GM21717 (cell line): ENCODE data around the gene INO80B.
"Not testable (repeated sequence)": the region's sequence is repeated elsewhere in the genome, so short reads cannot be mapped to it uniquely, and the experiment has no call there.

Experiments used
- ATAC-seq: cut with Tn5 transposase; IDR thresholded peaks from one replicate; pipeline ENCODE4 v1.9.1; 2021; ENCODE audit warnings: mild to moderate bottlenecking, moderate library complexity; ENCODE audit not compliant: unreplicated experiment

INO80B gene

DNA sequence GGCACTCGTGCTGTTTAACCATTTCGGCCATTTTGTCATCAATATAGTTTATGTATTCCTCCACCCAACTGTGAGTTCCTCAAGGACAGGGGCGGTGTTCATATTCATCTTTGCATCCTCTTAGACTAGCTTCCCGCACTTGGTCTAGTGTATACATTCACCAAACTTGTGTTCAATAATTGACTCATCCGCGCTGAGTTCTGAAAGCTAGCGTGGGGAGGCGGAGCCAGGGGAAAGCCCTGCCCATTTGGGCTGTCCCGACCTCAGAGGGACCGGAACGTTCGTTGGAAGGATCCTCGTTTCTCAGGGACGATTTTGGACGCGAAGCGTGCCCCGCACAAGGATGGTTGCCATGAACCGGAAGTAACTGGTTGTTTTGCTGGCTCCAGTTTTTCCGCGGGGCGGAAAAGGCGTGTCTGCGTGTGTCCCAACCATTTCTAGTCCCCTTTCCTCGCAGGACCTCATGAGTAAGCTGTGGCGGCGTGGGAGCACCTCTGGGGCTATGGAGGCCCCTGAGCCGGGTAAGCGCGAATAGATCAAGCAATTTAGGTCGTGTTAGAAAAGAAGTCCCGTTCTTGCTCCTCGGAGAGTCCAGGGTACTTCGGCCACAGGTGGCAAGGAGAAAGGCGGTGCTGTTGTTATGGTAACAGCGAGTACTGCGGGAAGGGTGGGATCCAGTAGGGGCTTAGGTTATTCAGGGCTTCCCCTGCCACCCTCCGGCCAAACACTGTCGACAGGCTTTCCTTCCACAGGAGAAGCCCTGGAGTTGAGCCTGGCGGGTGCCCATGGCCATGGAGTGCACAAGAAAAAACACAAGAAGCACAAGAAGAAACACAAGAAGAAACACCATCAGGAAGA is at the start of gene INO80B:
TSS of gene INO80B (plus strand) at position 434 of the 858 bp plus-strand sequence. CDS start at position 464, 30 bp downstream.
- peak; percentile 35 for ATAC-seq

DNA sequence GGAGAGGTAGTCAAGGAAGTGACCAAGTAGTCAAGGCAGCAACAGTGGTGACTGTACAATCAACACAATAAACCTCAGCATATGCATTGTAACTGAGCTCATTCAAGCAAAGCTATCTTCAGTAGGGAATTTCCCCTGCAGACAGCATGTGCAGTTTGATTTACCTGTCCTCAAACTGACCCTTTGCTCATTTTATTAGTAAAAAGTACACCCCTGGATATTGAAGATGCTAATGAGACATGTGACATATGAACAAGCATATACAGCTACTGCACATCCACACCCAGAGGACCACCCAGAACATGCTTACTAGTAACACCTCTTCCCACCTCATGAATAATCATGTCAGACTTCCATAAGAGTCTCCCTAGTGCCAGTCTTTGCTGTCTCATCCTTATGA is 48.9 kb upstream of the INO80B start:
- ATAC-seq: no peak

DNA sequence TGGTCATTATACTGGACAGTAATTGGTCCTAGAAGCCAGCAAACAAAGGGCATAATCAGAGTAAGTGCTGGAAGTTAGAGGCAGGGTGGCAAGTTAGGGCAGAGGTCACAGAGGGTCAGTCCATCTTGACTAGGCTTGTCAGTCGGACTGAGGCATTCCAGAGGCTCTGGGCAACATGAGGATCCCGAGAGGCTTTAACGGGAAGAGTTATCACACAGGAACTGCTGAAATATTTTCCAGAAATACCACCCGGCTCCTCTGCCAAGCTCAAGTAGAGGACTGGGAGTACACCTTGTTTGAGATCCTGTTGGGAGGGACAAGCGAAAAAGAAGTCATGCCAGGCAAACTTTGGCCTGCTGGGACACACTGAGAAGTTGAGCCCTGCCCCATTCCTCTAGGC is 47.2 kb upstream of the INO80B start:
- no peak for ATAC-seq

DNA sequence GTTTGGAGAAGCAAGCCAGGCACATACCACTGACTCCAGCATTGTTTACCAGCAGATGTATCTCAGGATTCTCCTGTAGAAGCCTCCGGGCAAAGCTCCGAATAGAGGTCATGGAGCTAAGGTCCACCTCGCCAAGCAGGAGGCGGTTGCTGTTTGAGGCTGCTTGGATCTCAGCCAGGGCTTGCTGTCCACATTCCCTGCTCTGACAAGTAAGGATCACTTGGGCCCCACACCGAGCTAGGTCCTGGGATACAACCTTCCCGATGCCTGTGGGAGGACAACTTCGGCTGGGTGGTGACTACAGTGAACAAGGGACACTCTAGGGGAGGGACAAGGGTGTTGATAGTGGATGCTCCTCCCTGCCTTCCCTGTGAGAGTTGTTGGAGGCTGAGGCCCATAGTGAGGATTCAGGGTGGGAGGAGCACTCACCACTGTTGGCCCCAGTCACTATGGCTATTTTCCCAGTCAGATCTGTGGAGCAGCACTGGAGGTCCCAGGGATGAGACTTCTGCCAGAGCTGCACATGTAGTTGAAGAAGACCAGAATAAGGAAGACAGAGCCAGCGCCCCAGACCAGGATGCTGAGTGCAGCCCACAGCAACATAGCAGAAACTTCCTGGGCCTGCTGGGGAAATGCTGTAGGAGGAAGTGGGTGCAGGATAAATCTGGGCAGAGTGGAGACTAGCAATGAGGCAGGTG is 41.7 kb upstream of the INO80B start:
- ATAC-seq: no peak

DNA sequence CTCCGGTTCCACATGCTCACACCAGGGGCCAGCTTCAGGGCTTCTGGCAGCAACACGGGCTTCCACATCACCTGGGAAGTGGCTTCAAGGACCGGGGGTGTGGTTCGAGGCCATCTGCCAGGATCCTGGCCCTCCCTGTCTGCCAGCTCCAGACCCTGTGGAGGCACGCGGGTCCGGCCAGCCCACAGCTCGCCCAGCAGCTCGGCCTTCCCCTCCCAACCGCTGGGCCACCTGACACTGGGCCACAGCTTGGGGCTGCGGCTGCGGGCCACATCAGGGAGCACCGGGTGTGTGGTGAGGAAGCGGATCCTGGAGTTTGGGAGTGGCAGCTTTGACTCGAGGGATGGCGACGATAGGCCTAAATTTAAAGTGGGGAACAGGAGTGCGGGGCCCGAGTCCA is 40.4 kb upstream of the INO80B start:
- ATAC-seq: no peak

DNA sequence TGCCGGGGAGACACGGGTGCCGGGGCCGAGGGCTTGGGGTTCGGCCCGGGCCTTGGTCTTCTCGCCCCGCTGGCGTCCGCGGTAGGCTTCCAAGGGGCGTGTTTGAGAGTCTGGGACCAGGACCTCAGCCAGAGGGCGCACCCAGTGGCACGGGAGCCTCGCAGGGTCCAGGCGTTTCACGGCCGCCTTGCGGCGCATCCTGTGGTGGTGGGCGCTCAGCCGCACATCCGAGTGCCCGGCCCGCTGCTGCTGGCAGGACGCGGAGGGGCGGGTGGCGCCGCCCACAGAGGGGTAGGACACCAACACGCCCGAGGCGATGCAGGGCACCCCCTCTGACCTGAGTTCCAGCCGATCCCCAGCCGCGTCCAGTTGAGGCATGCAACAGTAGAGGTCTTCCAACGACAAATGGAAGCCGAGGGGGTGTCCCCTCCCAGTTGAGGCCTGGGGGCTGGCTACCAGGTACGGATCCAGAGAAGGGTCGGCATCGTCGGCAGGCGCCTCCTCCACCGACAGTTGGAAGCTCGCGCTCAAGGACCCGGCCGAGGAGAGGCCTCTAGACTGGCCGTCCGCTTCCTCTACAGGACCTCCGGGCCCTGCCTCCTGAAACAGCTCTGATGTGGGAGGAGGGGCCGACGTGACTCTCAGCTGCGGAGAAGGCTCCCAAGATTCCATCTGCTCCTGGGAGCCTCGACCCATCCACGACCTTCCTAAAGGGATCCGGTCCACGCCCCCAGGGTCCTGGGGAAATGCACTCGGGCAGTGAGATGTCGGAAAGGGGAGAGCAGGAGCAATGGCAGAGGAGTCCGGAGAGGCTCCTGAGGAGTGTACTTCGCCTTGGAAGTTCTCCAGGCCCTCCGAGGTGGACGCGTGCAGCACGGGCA is 39.8 kb upstream of the INO80B start:
- ATAC-seq: no peak

DNA sequence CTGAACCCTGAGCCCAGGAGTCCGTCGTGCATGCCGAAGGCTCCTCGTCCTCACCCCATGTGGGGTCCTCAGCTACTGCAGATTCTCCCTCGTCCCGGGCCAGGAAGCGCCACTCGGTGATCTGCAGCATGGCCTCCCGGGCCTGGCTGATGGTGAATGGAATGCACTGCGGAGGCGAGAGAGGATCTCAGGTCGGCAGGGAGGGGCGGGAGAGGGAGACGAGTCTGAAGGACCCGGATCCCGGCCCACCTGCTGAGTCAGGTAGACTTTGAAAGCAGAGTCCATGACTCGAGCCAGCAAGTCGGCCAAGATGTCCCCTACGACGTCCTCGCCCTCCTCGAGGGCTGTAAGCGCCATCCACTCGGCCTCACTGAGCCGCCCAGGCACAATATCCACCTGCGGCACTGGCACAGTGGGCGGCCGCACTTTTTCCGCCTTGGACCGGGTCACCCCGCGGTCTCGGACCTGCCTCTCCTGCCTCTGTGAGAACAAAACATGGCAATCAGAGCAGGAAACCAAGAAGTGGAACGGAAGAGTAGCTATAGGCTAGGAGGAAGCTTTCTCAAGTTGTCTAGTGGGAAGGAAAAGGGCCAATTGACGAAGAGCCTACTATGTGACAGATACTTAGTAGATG is 39.0 kb upstream of the INO80B start:
- ATAC-seq: no peak

DNA sequence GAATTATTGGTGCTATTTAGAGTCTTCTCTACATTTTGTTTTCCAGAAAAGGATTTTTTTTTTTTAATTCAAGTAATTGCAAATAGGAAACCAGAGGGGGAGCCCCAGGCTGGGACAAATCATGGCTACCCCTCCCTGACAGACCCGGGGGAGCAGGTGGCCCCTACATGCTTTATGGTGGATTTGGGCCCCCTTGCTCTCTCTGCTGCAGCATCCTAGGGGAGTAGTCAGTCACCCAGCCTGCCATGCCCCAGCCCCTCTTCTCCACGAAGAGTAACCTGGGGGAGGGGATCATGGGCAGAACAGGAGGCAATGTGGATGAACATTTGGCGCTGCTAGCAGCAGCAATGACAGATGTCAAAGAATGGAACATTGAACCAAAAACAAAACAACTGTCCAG is 38.1 kb upstream of the INO80B start:
- no peak for ATAC-seq

DNA sequence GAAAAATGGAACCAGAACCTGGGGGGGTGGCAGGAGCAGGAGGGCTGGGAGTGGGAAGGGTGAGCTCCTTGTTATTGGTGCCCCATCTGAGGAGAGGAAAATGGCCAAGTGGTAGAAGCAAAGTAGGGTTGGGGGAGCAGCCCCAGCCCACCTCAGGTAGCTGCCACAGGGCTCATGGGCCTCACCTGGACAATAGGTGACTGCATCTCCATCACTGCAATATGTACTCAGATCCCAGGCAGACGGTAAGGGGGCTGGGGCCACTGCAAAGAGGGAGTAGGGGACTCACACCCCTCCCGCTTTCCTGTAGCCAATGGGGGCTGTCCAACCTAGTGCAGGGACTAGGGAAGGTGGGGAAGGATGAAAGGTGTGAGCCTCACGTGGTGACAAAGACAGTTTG is 37.7 kb upstream of the INO80B start:
- ATAC-seq: no peak

DNA sequence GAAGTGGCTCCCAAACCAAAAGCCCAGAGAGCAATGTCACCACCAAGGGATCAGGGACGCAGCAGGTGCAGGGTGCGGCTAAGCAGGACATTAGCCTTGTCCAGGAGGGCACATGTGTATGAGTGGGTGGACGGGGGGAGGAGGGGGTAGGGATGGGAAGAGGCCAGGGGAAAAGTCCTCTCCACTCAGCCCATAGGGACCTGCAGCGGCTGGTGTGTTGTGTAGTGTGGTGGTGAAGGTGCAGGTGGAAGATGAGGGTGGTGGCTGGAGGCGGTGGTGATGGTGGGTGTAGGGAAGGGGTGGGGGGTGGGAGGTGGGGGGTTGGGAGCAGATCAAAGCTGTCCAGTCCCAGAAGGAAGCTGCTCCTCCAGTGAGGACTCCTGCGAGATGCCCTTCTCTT is 37.1 kb upstream of the INO80B start:
- ATAC-seq: no peak

DNA sequence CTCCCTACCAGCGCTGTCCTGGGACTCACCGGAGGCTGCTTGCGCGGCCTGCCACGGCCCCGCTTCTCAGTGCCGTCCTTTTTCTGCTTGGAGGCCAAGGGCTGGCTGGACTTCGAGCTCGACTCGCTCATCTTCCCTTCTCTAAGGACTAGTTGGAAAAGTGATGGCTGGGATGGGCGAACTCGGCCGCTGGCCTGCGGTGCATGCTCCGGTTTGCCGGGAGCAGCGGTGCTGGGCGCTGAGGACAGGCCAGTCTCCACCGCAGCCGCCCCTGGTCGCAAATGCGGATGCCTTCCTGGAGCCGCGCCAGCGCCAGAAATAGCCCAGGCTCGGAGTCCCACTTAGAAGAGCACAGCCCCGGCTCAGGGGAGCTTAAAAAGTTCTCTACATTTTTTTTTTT is 36.6 kb upstream of the INO80B start:
- ATAC-seq: no peak

DNA sequence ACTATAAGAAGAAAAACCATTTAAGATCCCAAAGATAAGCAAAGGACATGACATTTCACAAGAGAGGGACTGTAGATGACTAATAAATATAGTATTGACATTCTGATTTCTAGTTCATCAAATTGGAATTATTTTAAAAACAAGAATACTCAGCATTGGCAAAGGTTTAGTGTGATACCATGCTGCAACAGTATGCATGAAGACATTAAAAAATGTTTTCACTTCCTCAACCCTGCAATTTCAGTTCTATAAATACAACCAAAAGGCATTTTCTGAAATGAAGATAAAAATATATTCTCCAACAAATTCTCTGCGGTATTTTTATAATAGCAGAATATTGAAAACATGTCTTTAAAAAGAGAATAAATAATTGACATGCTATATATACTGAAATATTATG is 35.5 kb upstream of the INO80B start:
- ATAC-seq: no peak

DNA sequence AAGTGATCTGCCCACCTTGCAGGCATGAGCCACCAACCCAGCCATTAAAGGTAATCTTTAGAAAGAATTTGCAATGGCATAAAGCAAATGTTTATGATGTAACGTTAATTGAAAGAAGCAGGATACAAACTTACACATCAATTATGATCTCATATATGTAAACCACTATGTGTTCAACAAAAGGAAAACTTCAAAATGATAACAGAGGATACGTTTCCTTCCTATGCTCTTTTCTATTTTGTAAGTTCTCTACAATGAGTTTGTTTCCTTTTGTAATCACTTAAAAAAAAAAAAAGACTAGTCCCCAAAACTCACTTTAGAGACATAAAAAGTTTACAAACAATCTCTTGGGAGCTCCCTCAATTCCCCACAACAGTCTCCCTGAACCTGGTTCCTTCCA is 34.9 kb upstream of the INO80B start:
- ATAC-seq: no peak

DNA sequence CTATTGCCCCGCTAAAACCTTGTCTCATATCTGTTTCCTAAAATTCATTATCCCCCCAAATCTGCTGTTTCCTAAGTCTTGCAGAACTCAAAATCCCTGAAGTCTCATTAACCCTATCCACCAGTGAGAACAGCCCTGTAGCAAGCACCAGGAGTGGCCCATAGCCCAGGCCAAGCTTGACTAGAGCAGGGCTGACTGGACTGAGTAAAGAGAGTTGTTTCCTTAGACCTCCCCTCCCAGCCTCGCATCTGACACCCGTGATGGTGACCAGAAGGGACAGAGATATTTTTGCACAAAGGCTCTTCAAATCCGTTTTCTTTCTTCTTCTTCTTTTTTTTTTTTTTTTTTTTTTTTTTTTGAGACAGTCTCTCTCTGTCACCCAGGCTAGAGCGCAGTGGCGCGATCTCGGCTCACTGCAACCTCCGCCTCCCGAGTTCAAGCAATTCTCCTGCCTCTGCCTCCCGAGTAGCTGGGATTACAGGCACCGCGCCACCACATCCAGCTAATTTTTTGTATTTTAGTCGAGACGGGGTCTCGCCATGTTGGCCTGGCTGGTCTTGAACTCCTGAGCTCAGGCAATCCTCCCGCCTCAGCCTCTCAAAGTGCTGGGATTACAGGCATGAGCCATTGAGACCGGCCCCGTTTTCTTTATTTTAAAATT is 34.3 kb upstream of the INO80B start:
- ATAC-seq: not testable (repeated sequence)

DNA sequence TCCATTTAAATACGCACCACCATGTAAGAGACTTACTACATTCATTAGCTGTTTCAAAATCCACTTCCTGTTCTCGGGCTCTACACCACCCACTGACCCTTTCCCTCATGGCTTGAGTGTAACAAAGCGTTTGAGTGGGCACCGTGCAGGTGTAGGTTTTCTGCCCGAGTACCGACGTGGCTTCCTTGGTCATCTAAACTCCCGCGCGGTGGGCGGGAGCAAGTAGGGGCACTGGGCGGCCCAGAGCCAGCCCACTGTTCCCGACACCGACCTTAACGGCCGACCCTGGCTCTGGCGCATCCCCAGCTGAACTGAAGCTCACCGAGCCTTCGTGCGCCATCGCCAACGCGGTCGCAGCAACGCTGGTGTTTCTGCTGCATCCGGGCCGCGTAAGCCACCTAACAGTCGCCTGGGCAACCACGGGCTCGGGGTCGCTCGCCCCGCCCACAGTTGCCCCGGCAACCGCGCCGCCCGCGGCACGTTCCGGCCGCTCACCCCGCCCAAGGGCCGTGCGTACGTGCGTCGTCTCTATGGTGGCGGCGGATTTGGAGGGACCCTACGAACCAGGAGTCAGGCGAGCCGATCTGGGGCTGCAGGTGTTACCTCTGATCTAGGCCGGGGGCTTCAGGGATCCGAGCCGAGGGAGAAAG is 33.5 kb upstream of the INO80B start, which contains the start of the genes C2orf81 and WDR54:
TSS of gene C2orf81 (minus strand) at position 399 of the 650 bp plus-strand sequence. CDS start at position 340, 59 bp downstream.
TSS of gene WDR54 (plus strand) at position 510 of the 650 bp plus-strand sequence. CDS start 424 bp downstream, outside the sequence.
- ATAC-seq: peak; percentile 89

DNA sequence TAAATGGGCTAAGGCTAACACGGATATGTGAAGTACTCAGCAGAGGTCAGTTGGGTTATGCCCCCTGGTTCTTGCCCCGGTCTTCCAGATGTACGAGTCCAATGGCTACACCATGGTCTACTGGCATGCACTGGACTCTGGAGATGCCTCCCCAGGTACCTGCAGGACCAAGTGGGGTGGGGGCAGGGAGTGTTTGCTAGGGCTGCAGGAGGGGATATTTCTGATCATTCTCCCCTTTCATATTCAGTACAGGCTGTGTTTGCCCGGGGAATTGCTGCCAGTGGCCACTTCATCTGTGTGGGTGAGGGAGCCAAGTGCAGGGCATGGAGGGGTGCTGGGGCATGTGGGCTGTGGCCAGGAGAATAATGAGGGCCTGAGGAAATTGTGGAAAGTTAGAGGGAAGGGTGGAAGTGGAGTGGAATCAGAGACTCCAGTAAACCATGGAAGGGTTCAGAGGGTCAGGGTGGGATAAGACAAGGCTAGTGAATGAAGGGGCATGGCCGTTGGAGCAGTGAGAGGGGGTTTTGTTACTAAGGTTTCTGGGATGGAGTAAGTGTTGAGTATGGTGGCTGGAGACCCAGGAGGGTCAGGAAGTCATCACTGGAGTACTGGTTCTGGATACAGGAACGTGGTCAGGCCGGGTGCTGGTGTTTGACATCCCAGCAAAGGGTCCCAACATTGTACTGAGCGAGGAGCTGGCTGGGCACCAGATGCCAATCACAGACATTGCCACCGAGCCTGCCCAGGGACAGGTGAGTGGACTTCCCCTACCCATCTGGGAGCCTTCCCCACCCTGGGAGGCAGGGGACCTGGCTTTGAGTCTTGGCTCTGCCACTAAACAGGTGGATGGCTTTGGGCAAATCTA is 31.4 kb upstream of the INO80B start:
- no peak for ATAC-seq

DNA sequence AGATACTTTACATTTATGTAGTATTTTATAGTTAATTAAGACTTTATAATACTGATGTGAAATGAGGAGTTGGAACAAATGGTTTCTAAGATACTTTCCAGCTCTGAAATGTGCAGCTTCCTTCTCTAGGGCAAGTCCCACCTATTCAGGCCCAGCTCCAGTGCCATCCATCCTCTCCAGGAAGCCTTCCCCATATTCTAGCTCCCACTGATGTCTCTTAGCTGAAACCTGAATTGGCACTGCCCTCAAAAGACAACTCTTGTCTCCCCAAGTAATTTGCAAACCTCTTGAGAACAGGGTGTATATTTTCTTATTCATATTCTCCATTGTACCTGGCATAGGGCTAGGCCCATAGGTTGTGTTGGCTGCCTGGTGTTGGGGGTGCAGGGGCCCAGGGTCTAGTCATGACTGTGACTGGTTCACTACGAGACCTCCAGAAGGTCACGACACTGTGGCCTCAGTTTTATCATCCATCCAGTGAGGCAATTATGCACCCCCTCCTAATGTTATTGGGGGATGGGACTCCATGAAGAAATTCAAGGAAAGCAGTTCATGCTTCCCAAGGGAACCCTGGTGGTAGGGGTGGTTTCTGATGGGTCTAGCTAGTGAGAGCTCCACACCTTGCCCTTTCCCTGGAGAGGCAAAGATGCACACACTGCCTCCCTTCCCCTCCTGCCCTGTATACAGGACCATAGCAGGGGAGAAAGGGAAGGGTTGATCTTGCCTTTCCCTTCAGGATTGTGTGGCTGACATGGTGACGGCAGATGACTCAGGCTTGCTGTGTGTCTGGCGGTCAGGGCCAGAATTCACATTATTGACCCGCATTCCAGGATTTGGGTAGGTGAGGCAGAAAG is 30.5 kb upstream of the INO80B start:
- ATAC-seq: no peak

DNA sequence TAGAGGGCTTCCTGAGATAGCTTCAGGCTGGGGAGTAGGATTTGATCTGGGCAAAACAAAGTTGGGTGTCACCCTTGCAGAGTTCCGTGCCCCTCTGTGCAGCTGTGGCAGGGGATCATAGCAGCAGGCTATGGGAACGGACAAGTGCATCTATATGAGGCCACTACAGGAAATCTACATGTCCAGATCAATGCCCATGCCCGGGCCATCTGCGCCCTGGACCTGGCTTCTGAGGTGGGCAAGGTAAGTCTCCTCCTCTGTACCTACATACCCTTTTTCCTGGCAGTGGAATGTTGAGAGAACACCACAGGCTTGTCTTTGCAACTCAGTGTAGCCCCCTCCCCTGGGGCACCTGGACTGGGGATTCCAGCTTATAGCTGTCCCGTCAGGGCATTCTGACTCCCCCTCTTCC is 29.9 kb upstream of the INO80B start:
- ATAC-seq: no peak
